CD8-positive, alpha-beta memory T cell (primary cell): ENCODE results near the gene AUP1. TPM values are rescaled to one million over a fixed set of nuclear protein-coding genes. Genes with fewer than 3 reads are reported as not detected.
A peak's percentile ranks its signal among the peaks of the same experiment; 100 is the strongest.

ENCODE experiments used
- CTCF ChIA-PET: fragments of 350-600 bp; sonication (Branson Sonifier 250); formaldehyde crosslinking; loops from one replicate; lab custom pipeline; 2021; ENCODE audit warnings: antibody characterized with exemption; lab: Charles Lee
- POLR2A ChIA-PET: fragments of 350-600 bp; sonication (Branson Sonifier 250); formaldehyde crosslinking; loops from one replicate; lab custom pipeline; 2021; ENCODE audit warnings: antibody characterized with exemption; lab: Charles Lee
- DNase-seq, 5 donors: peaks; one replicate each; pipeline versions ENCODE4 v3.0.0 to v3.0.0-alpha.2; 2020 to 2022; ENCODE audit warnings: mixed read lengths in 1 of 5
- H3K27ac ChIP-seq: one replicate; pipeline ENCODE4 v1.7.0; 2013; ENCODE audit warnings: low read depth, mild to moderate bottlenecking, low read length, moderate library complexity
- H3K27me3 ChIP-seq: 2 replicates; pipeline ENCODE4 v1.7.0; 2013; ENCODE audit warnings: low read length, mild to moderate bottlenecking; ENCODE audit not compliant: insufficient read depth, poor library complexity, severe bottlenecking
- H3K36me3 ChIP-seq: 2 replicates; pipeline ENCODE4 v1.7.0; 2013; ENCODE audit warnings: mild to moderate bottlenecking, low read length, moderate library complexity; ENCODE audit not compliant: insufficient read depth
- H3K4me1 ChIP-seq: 2 replicates; pipeline ENCODE4 v1.7.0; 2013; ENCODE audit warnings: mild to moderate bottlenecking, low read length, moderate library complexity; ENCODE audit not compliant: insufficient read depth
- H3K4me3 ChIP-seq: 2 replicates; pipeline ENCODE4 v1.7.0; 2013; ENCODE audit warnings: mild to moderate bottlenecking, low read length
- H3K9me3 ChIP-seq: 2 replicates; pipeline ENCODE4 v1.7.0; 2013; ENCODE audit warnings: mild to moderate bottlenecking, low read length
- H3K27ac Mint-ChIP-seq, 8 donors: one replicate each; pipeline ENCODE4 v1.8.0; 2020 to 2021; ENCODE audit warnings: mixed read lengths in 8 of 8, mild to moderate bottlenecking in 6 of 8, inconsistent platforms in 3 of 8, moderate library complexity in 3 of 8
- H3K27me3 Mint-ChIP-seq, 2 donors: one replicate each; pipeline ENCODE4 v1.8.0; 2020 to 2021; ENCODE audit warnings: mixed read lengths in 2 of 2, mild to moderate bottlenecking in 1 of 2, moderate library complexity in 1 of 2
- H3K36me3 Mint-ChIP-seq, 3 donors: one replicate each; pipeline ENCODE4 v1.8.0; 2020 to 2021; ENCODE audit warnings: mixed read lengths in 3 of 3, inconsistent platforms in 1 of 3, mild to moderate bottlenecking in 1 of 3
- H3K4me1 Mint-ChIP-seq, 3 donors: one replicate each; pipeline ENCODE4 v1.8.0; 2020 to 2021; ENCODE audit warnings: mixed read lengths in 3 of 3, inconsistent platforms in 1 of 3, mild to moderate bottlenecking in 1 of 3
- H3K4me3 Mint-ChIP-seq, 7 donors: one replicate each; pipeline ENCODE4 v1.8.0; 2020 to 2021; ENCODE audit warnings: mixed read lengths in 7 of 7, mild to moderate bottlenecking in 6 of 7, moderate library complexity in 4 of 7, inconsistent platforms in 2 of 7
- H3K9me3 Mint-ChIP-seq, 5 donors: one replicate each; pipeline ENCODE4 v1.8.0; 2020 to 2022; ENCODE audit warnings: mixed read lengths in 5 of 5, mild to moderate bottlenecking in 3 of 5, moderate library complexity in 2 of 5, inconsistent platforms in 1 of 5
- polyA plus RNA-seq: library from polyadenylated mRNA; unstranded; fragments of 300-500 nt; fragmentation: Illumina TruSeq; gene quantifications from one replicate; pipeline ENCODE4 v1.2.3, GENCODE V29; 2021
- total RNA-seq, 2 experiments: library from RNA; stranded (reverse); gene quantifications; one replicate each; pipeline ENCODE4 v1.2.3, GENCODE V29; 2021

The AUP1 gene
- total and polyA plus RNA-seq, 3 experiments from 2014 or later = 95.8 to 225 (median 219) TPM

DNA sequence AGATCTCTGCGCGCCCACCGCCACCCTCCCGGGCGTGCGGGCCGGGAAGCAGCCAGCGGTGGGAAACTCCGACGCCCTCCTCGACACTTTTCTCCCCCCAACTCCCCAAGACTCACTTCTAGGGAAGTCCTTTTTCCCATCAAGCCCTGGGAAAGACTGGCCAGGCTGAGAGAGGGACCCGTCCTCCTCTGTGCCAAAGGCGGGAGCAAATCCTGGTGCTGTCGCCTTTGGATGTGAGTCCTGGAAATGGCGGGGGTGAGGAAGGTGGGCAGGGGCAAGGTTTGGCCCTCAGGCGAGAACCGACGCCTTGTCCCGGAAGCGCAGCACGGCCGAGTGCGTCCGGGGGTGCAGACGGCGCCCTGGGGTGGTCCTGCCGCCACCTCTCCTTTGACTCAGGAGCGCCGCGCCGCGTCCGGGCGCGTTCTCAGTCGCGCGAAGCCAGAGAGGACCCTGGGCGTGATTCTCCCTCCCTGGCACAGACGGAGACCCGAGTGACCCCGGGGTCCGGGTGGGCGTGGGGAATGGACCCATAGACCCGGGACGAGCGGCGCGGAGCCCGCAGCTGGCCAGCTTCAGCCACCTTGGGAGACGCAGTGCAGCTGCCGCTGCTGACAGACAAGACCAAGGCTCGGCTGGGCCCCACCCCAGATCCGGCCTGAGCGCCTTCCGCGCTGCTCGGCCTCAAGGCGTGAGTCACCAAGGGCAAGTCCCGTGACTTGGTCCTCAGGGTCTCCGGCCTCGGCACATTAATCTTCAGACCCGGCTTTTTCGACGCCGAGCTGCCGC lies 26.6 kb downstream of the AUP1 start:
- Histone ChIP-seq H3K27ac (peak overlapping the region; percentile 64), H3K4me3 (peak overlapping the region; percentile 50), H3K4me1 (peaks cover 47% of the 10 kb centered on the region), H3K36me3 (peaks cover 9% of the 10 kb centered on the region), H3K27me3 (peaks cover 20% of the 10 kb centered on the region), H3K9me3 (no peaks in the 10 kb centered on the region)
- Mint-ChIP-seq H3K36me3 (peaks cover 9 to 36% (median 24%) of the 10 kb centered on the region in 3 donors), H3K27ac (peak overlapping the region in 4 of 8 donors; percentile 5 to 66 (median 43)), H3K4me3 (peak overlapping the region; percentile 67 to 80 (median 76)), H3K4me1 (peaks cover 50 to 79% (median 65%) of the 10 kb centered on the region in 3 donors), H3K27me3 (peaks cover 45 to 75% of the 10 kb centered on the region in 2 donors), H3K9me3 (peaks cover 0 to 4% (median 0%) of the 10 kb centered on the region in 5 donors)
- ChIA-PET CTCF (interaction anchor here (0.9 to 2.1 kb wide), 5 partner anchors 16 to 29 kb away, joined by 3 to 10 read pairs (median 5); partner anchors contain the start of genes AUP1, CCDC142, HTRA2 and TTC31), POLR2A (interaction anchor here (0.5 to 2.4 kb wide), 4 partner anchors 10 to 32 kb away, joined by 3 to 7 read pairs (median 4); partner anchors contain the start of gene DQX1)
- peak in 1 of 5 donors; percentile 14 for DNase-seq

- peaks cover 7 to 31% (median 21%) of the 10 kb centered on the region in 3 donors for H3K36me3 Mint-ChIP-seq
- Histone ChIP-seq H3K4me3 (peak overlapping the region; percentile 50), H3K36me3 (peaks cover 9% of the 10 kb centered on the region), H3K9me3 (no peaks in the 10 kb centered on the region), H3K4me1 (peaks cover 50% of the 10 kb centered on the region), H3K27ac (peak overlapping the region; percentile 64), H3K27me3 (peaks cover 20% of the 10 kb centered on the region)
- ChIA-PET CTCF (no interaction called here), POLR2A (no interaction called here)
- peaks cover 51 to 78% (median 60%) of the 10 kb centered on the region in 3 donors for H3K4me1 Mint-ChIP-seq
- H3K27me3 Mint-ChIP-seq = peaks cover 41 to 75% of the 10 kb centered on the region in 2 donors
- H3K27ac Mint-ChIP-seq = peak overlapping the region in 3 of 8 donors; percentile 10 to 90 (median 57)
- H3K4me3 Mint-ChIP-seq = peak overlapping the region; percentile 67 to 80 (median 76)
- no peak for DNase-seq
- peaks cover 0 to 2% (median 0%) of the 10 kb centered on the region in 5 donors for H3K9me3 Mint-ChIP-seq
Observed at GRCh38 chr2:74502147-74502719, 27.3 kb downstream of the AUP1 start.

- Histone ChIP-seq H3K9me3 (no peaks in the 10 kb centered on the region), H3K27me3 (peaks cover 20% of the 10 kb centered on the region), H3K36me3 (peaks cover 9% of the 10 kb centered on the region), H3K27ac (no peak overlapping the region), H3K4me1 (peaks cover 43% of the 10 kb centered on the region), H3K4me3 (no peak overlapping the region)
- ChIA-PET CTCF (interaction anchor here (0.6 to 1.5 kb wide), 3 partner anchors 9 to 16 kb away, joined by 3 to 5 read pairs (median 3); partner anchors contain the start of gene TLX2), POLR2A (interaction anchor here (0.6 kb wide), 2 partner anchors 26 to 28 kb away, joined by 4 read pairs; partner anchors contain the start of gene HTRA2)
- Mint-ChIP-seq H3K36me3 (peaks cover 4 to 24% (median 19%) of the 10 kb centered on the region in 3 donors), H3K4me1 (peaks cover 44 to 70% (median 53%) of the 10 kb centered on the region in 3 donors), H3K27ac (peak overlapping the region in 1 of 8 donors; percentile 57), H3K27me3 (peaks cover 40 to 71% of the 10 kb centered on the region in 2 donors), H3K9me3 (peaks cover 0 to 2% (median 0%) of the 10 kb centered on the region in 5 donors), H3K4me3 (peak overlapping the region in 6 of 7 donors; percentile 67 to 77 (median 74))
- no peak for DNase-seq
Observed at GRCh38 chr2:74501335-74502071, 28.0 kb downstream of the AUP1 start.

- peaks cover 9% of the 10 kb centered on the region for H3K36me3 ChIP-seq
- no peak for DNase-seq
- H3K27ac Mint-ChIP-seq = peak overlapping the region in 1 of 8 donors; percentile 36
- H3K4me3 ChIP-seq = no peak overlapping the region
- no peaks in the 10 kb centered on the region for H3K9me3 ChIP-seq
- H3K4me3 Mint-ChIP-seq = peak overlapping the region in 3 of 7 donors; percentile 18 to 72 (median 26)
- peaks cover 35% of the 10 kb centered on the region for H3K4me1 ChIP-seq
- H3K9me3 Mint-ChIP-seq = peaks cover 0 to 2% (median 0%) of the 10 kb centered on the region in 5 donors
- ChIA-PET POLR2A (interaction anchor here (0.6 kb wide), 1 partner anchor 12 kb away, joined by 3 read pairs; no protein-coding TSS in a partner anchor), CTCF (interaction anchor here (1.2 to 1.8 kb wide), 6 partner anchors 10 to 87 kb away, joined by 3 to 7 read pairs (median 4); partner anchors contain the start of genes CCDC142, TLX2 and TTC31)
- peaks cover 3 to 19% (median 13%) of the 10 kb centered on the region in 3 donors for H3K36me3 Mint-ChIP-seq
- no peak overlapping the region for H3K27ac ChIP-seq
- peaks cover 20% of the 10 kb centered on the region for H3K27me3 ChIP-seq
- peaks cover 40 to 66% of the 10 kb centered on the region in 2 donors for H3K27me3 Mint-ChIP-seq
- H3K4me1 Mint-ChIP-seq = peaks cover 40 to 63% (median 47%) of the 10 kb centered on the region in 3 donors
Observed at GRCh38 chr2:74500578-74500946, 28.9 kb downstream of the AUP1 start.

DNA sequence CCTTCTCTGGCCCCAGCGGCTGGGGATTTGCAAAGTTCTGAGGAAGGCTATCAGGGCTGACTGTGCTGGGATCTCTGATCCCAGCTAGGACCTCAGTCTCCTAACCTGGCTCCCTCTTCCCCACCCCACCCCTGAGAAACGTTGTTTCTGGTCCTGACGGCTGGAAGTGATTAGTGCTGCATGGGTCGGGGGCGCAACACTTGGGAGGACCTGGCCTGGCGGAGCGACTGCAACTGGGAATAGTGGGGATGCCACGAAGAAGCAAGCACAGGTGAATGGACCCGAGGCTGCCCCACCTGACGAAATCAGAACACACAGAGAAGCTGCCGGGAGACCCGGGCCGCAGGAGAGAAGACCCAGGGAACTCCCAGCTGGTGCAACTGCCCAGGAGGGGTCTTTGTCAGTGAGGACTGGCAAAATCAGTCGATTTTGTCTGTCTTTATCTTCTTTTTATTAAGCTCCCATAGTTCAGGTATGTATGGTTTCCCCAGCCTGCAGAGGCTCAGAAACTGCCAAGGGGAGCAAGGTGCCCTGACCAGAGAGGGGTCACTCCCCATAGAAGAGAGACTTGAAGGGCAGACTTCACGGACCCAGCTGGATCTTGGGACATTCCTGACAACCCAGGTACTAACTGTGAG lies 29.4 kb downstream of the AUP1 start:
- peaks cover 33% of the 10 kb centered on the region for H3K4me1 ChIP-seq
- H3K27ac ChIP-seq = no peak overlapping the region
- Mint-ChIP-seq H3K36me3 (peaks cover 3 to 14% (median 8%) of the 10 kb centered on the region in 3 donors), H3K27ac (peak overlapping the region in 1 of 8 donors; percentile 36), H3K27me3 (peaks cover 38 to 61% of the 10 kb centered on the region in 2 donors), H3K4me3 (peak overlapping the region; percentile 26 to 90 (median 32)), H3K9me3 (peaks cover 0 to 2% (median 0%) of the 10 kb centered on the region in 5 donors), H3K4me1 (peaks cover 36 to 58% (median 42%) of the 10 kb centered on the region in 3 donors)
- ChIA-PET POLR2A (interaction anchor here (0.6 kb wide), 1 partner anchor 11 kb away, joined by 3 read pairs; no protein-coding TSS in a partner anchor), CTCF (interaction anchor here (1.2 to 1.8 kb wide), 6 partner anchors 10 to 87 kb away, joined by 3 to 7 read pairs (median 4); partner anchors contain the start of genes CCDC142, TLX2 and TTC31)
- DNase-seq = no peak
- peaks cover 5% of the 10 kb centered on the region for H3K36me3 ChIP-seq
- H3K4me3 ChIP-seq = no peak overlapping the region
- H3K9me3 ChIP-seq = no peaks in the 10 kb centered on the region
- H3K27me3 ChIP-seq = peaks cover 20% of the 10 kb centered on the region

- POLR2A ChIA-PET = no interaction called here
- peaks cover 0 to 8% (median 2%) of the 10 kb centered on the region in 3 donors for H3K36me3 Mint-ChIP-seq
- CTCF ChIA-PET = interaction anchor here (0.7 to 1.8 kb wide), 4 partner anchors 10 to 45 kb away, joined by 3 to 7 read pairs (median 4); partner anchors contain the start of genes CCDC142 and TTC31
- H3K4me3 ChIP-seq = peak within 1 kb of the TSS; percentile 58
- H3K27me3 Mint-ChIP-seq = peaks cover 36 to 55% of the 10 kb centered on the region in 2 donors
- H3K27ac Mint-ChIP-seq = peak within 1 kb of the TSS; percentile 36 to 92 (median 60)
- H3K9me3 Mint-ChIP-seq = peaks cover 0 to 2% (median 0%) of the 10 kb centered on the region in 5 donors
- peak within 1 kb of the TSS; percentile 88 to 95 (median 91) for H3K4me3 Mint-ChIP-seq
- H3K4me1 ChIP-seq = peaks cover 33% of the 10 kb centered on the region
- no peak within 1 kb of the TSS for H3K27ac ChIP-seq
- peaks cover 29 to 52% (median 35%) of the 10 kb centered on the region in 3 donors for H3K4me1 Mint-ChIP-seq
- H3K9me3 ChIP-seq = no peaks in the 10 kb centered on the region
- DNase-seq = no peak
- no peaks in the 10 kb centered on the region for H3K36me3 ChIP-seq
- peaks cover 20% of the 10 kb centered on the region for H3K27me3 ChIP-seq
Observed at GRCh38 chr2:74499267-74499939, 30.1 kb downstream of the AUP1 start, which contains the start of gene LBX2. TSS of gene LBX2 (minus strand) at chr2:74499603. CDS start at chr2:74499537, 66 bp downstream.
